H1 (cell line): ENCODE data around the gene NUTM2G. TPM values are rescaled to one million over a fixed set of nuclear protein-coding genes. Genes with fewer than 3 reads are reported as not detected.
"Not testable (repeated sequence)": the region's sequence is repeated elsewhere in the genome, so short reads cannot be mapped to it uniquely, and the experiment has no call there.

Experiments
- CTCF ChIA-PET: fragments of 300-600 bp; sonication (Branson Sonifier 250); formaldehyde crosslinking; loops from one replicate; lab custom pipeline; 2021; ENCODE audit not compliant: partially characterized antibody; lab: Charles Lee
- POLR2A ChIA-PET: fragments of 300-600 bp; sonication (Branson Sonifier 250); formaldehyde crosslinking; loops from one replicate; lab custom pipeline; 2021; ENCODE audit warnings: inconsistent platforms; ENCODE audit not compliant: partially characterized antibody; lab: Charles Lee
- DNase-seq, 2 experiments: peaks; one replicate each; pipeline versions ENCODE4 v3.0.0 to v3.0.0-alpha.2; 2010 to 2022; ENCODE audit warnings: low spot score in 2 of 2, low read depth in 1 of 2, mixed read lengths in 1 of 2
- FAIRE-seq: peaks from 2 replicates; lab custom pipeline; 2011; peaks lifted over from hg19 to GRCh38; lab: Jason Lieb, UNC
- H2AFZ ChIP-seq: 2 replicates; pipeline ENCODE4 v1.8.1; 2012; ENCODE audit warnings: low read length, inconsistent platforms
- H2AK5ac ChIP-seq: 2 replicates; pipeline ENCODE4 v1.6.1; 2013; ENCODE audit warnings: low read depth, low read length
- H2BK120ac ChIP-seq: replicated peaks from 2 replicates; pipeline ENCODE3; 2013; ENCODE audit warnings: low read depth, low read length, inconsistent platforms
- H2BK12ac ChIP-seq: 2 replicates; pipeline ENCODE4 v1.6.1; 2013; ENCODE audit warnings: low read depth, low read length
- H2BK15ac ChIP-seq: 2 replicates; pipeline ENCODE4 v1.6.1; 2013; ENCODE audit warnings: low read length
- H2BK20ac ChIP-seq: 2 replicates; pipeline ENCODE4 v1.6.1; 2013; ENCODE audit warnings: low read length
- H2BK5ac ChIP-seq: 2 replicates; pipeline ENCODE4 v1.6.1; 2013; ENCODE audit warnings: low read depth, low read length
- H3K14ac ChIP-seq: 2 replicates; pipeline ENCODE4 v1.6.1; 2013; ENCODE audit warnings: inconsistent platforms; ENCODE audit not compliant: insufficient read length
- H3K18ac ChIP-seq: 2 replicates; pipeline ENCODE4 v1.6.1; 2013; ENCODE audit warnings: low read length; ENCODE audit errors: extremely low read depth
- H3K23ac ChIP-seq: 2 replicates; pipeline ENCODE4 v1.6.1; 2013; ENCODE audit warnings: inconsistent platforms; ENCODE audit not compliant: insufficient read length
- H3K23me2 ChIP-seq: 2 replicates; pipeline ENCODE4 v1.6.1; 2013; ENCODE audit warnings: low read depth, low read length
- H3K27ac ChIP-seq: 2 replicates; pipeline ENCODE4 v1.6.1; 2011; ENCODE audit warnings: low read depth, low read length, inconsistent platforms
- H3K27me3 ChIP-seq, 4 experiments: replicated peaks in 1 of 4; 1 replicate in 1 of 4; 2 replicates in 3 of 4; pipeline versions ENCODE4 v1.6.1 to v1.8.1; 2011 to 2013; ENCODE audit warnings: low read length in 3 of 4, mild to moderate bottlenecking in 3 of 4, inconsistent platforms in 2 of 4, mixed read lengths in 2 of 4, moderate library complexity in 1 of 4; ENCODE audit not compliant: control insufficient read depth in 3 of 4, insufficient read depth in 3 of 4; ENCODE audit errors: extremely low read depth in 1 of 4
- H3K36me3 ChIP-seq, 4 experiments: 2 replicates each; pipeline versions ENCODE4 v1.6.1 to v1.8.1; 2011 to 2013; ENCODE audit warnings: mild to moderate bottlenecking in 4 of 4, low read length in 3 of 4, moderate library complexity in 2 of 4, control low read depth in 1 of 4, inconsistent platforms in 1 of 4; ENCODE audit not compliant: insufficient read depth in 4 of 4, control insufficient read depth in 2 of 4
- H3K4ac ChIP-seq: replicated peaks from 2 replicates; pipeline ENCODE3; 2013; ENCODE audit warnings: low read length, low read depth, mixed read lengths, inconsistent platforms; ENCODE audit not compliant: insufficient read length
- H3K4me1 ChIP-seq, 4 experiments: replicated peaks in 1 of 4; 1 replicate in 1 of 4; 2 replicates in 3 of 4; pipeline versions ENCODE4 v1.6.1 to v1.8.1; 2011 to 2013; ENCODE audit warnings: low read length in 3 of 4, inconsistent platforms in 2 of 4, mixed read lengths in 1 of 4; ENCODE audit not compliant: insufficient read depth in 4 of 4, control insufficient read depth in 3 of 4
- H3K4me2 ChIP-seq, 2 experiments: 2 replicates each; pipeline versions ENCODE4 v1.6.1 to v1.8.1; 2011 to 2013; ENCODE audit warnings: low read depth in 2 of 2, low read length in 2 of 2, control low read depth in 1 of 2, inconsistent platforms in 1 of 2, mild to moderate bottlenecking in 1 of 2; ENCODE audit not compliant: insufficient read depth in 1 of 2
- H3K4me3 ChIP-seq, 4 experiments: fragments of 200-600, 300-600 bp in 1 of 4; sonication (generic), shearing (Covaris generic), sonication (Bioruptor Twin) in 1 of 4; 2 replicates each; pipeline versions ENCODE4 v1.5.1 to v1.8.1; 2011 to 2016; ENCODE audit warnings: low read length in 4 of 4, low read depth in 3 of 4, control low read depth in 2 of 4, inconsistent platforms in 2 of 4, mild to moderate bottlenecking in 2 of 4, mixed read lengths in 1 of 4, moderate library complexity in 1 of 4; ENCODE audit not compliant: insufficient read depth in 2 of 4; ENCODE audit errors: extremely low read depth in 1 of 4
- H3K56ac ChIP-seq: replicated peaks from 2 replicates; pipeline ENCODE3; 2013; ENCODE audit warnings: low read depth, mild to moderate bottlenecking, mixed read lengths, low read length, inconsistent platforms; ENCODE audit not compliant: insufficient read length
- H3K79me1 ChIP-seq: 2 replicates; pipeline ENCODE4 v1.6.1; 2013; ENCODE audit warnings: low read depth, low read length, control low read depth
- H3K79me2 ChIP-seq, 2 experiments: 2 replicates each; pipeline versions ENCODE4 v1.6.1 to v1.8.1; 2012 to 2013; ENCODE audit warnings: low read length in 2 of 2, mild to moderate bottlenecking in 2 of 2, inconsistent platforms in 1 of 2; ENCODE audit not compliant: insufficient read depth in 2 of 2, control insufficient read depth in 1 of 2
- H3K9ac ChIP-seq, 4 experiments: replicated peaks in 1 of 4; 1 replicate in 1 of 4; 2 replicates in 3 of 4; pipeline versions ENCODE4 v1.6.1 to v1.8.1; 2011 to 2013; ENCODE audit warnings: low read depth in 3 of 4, low read length in 3 of 4, control low read depth in 2 of 4, mild to moderate bottlenecking in 2 of 4, moderate library complexity in 2 of 4, inconsistent platforms in 1 of 4; ENCODE audit errors: extremely low read depth in 1 of 4
- H3K9me3 ChIP-seq, 2 experiments: 2 replicates each; pipeline versions ENCODE4 v1.6.1 to v1.8.1; 2012 to 2013; ENCODE audit warnings: mild to moderate bottlenecking in 2 of 2, moderate library complexity in 2 of 2, control low read depth in 1 of 2, inconsistent platforms in 1 of 2, low read depth in 1 of 2, low read length in 1 of 2, mixed read lengths in 1 of 2; ENCODE audit not compliant: insufficient read depth in 2 of 2
- H4K20me1 ChIP-seq, 2 experiments: replicated peaks in 1 of 2; 2 replicates each; pipeline versions ENCODE3 to v1.8.1; 2011 to 2013; ENCODE audit warnings: inconsistent platforms in 2 of 2, low read length in 2 of 2, mild to moderate bottlenecking in 1 of 2; ENCODE audit not compliant: insufficient read depth in 2 of 2, control insufficient read depth in 1 of 2
- H4K5ac ChIP-seq: 2 replicates; pipeline ENCODE4 v1.6.1; 2013; ENCODE audit warnings: low read length, low read depth, mixed read lengths, inconsistent platforms; ENCODE audit not compliant: insufficient read length
- H4K8ac ChIP-seq: 2 replicates; pipeline ENCODE4 v1.8.0; 2013; ENCODE audit warnings: mild to moderate bottlenecking, moderate library complexity, low read length, inconsistent platforms; ENCODE audit not compliant: insufficient read depth; ENCODE audit errors: extremely low read depth
- H4K91ac ChIP-seq: replicated peaks from 2 replicates; pipeline ENCODE3; 2013; ENCODE audit warnings: low read length, mixed read lengths, inconsistent platforms; ENCODE audit not compliant: insufficient read length
- WGBS, 2 experiments: shearing (Covaris generic) in 1 of 2; methylation state at CpG; one replicate each; pipeline versions ENCODE4 v1.1.6 to v1.1.7; 2013 to 2015; ENCODE audit warnings: low lambda C conversion rate in 2 of 2, mixed read lengths in 2 of 2, inconsistent platforms in 1 of 2, low coverage in 1 of 2, missing lambda C conversion rate in 1 of 2; ENCODE audit not compliant: insufficient replicate concordance in 2 of 2, insufficient coverage in 1 of 2, insufficient read length in 1 of 2; ENCODE audit errors: extremely low coverage in 1 of 2, missing lambda C conversion rate in 1 of 2; 5-methylcytosine and 5-hydroxymethylcytosine counted together
- polyA plus RNA-seq, 7 experiments: library from polyadenylated mRNA; depleted of rRNA in 3 of 7; stranded (reverse) in 5 of 7; unstranded in 2 of 7; fragments of >200 nt in 5 of 7; fragments of 200-250 nt in 2 of 7; gene quantifications; 1 replicate in 5 of 7; 2 replicates in 1 of 7; 4 replicates in 1 of 7; pipeline versions ENCODE4 v1.2.1 to v1.2.3, GENCODE V29; 2011 to 2013; ENCODE audit warnings: missing spikeins in 2 of 7, mixed read lengths in 2 of 7
- total RNA-seq: library from RNA; stranded (reverse); fragmentation: NEBNext Ultra II Directional; extraction: Animal tissue kit (Norgen Biotek cat#: 25700); gene quantifications from 2 replicates; pipeline ENCODE4 v1.2.1, GENCODE V29; 2021

Gene NUTM2G
- total and polyA plus RNA-seq, 2 of the 8 experiments (the other 6 are each of a cell fraction or from before 2014, with no cell fraction given): 0.27 TPM; not detected in 1

DNA sequence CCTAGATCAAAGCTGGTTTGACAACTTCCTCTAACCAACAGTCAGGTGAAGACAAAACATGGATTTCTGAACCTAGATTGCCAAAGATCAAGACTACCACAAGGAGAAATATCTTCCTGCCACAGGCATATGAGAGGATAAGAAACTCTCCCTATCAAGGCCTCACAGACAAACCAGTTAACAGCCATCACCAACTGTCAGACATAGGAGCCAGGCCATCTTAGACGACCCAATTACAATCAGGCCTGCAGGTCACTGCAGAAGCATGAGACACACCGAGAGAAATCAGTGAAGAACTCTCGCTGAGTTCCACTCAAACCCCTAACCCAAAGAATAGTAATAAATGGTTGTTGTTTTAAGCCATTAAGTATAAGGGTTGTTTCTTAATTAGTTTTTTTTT is 45.4 kb downstream of the NUTM2G start:
- CTCF ChIA-PET, H2BK20ac ChIP-seq, H3K4ac ChIP-seq, POLR2A ChIA-PET, H4K20me1 ChIP-seq, H3K79me1 ChIP-seq, FAIRE-seq, H2AFZ ChIP-seq, H3K9ac ChIP-seq, H3K56ac ChIP-seq, H3K14ac ChIP-seq, H4K8ac ChIP-seq, H3K18ac ChIP-seq, H3K27ac ChIP-seq, H3K27me3 ChIP-seq, H3K36me3 ChIP-seq, H3K4me1 ChIP-seq, H3K23ac ChIP-seq, H3K9me3 ChIP-seq, H2AK5ac ChIP-seq, H3K4me2 ChIP-seq, H2BK15ac ChIP-seq, H2BK12ac ChIP-seq, H4K5ac ChIP-seq, H2BK5ac ChIP-seq, H4K91ac ChIP-seq, DNase-seq, H3K4me3 ChIP-seq, H2BK120ac ChIP-seq, H3K23me2 ChIP-seq: not testable (repeated sequence)
- WGBS, 2 experiments: 91% methylated on average over 3 of the region's 3 CpGs; no CpG with 5 or more reads in 1 of the 2 experiments
- H3K79me2 ChIP-seq: peaks cover 0 to 39% of the 10 kb centered on the region in 2 experiments; a peak in 2 of 4 replicates

DNA sequence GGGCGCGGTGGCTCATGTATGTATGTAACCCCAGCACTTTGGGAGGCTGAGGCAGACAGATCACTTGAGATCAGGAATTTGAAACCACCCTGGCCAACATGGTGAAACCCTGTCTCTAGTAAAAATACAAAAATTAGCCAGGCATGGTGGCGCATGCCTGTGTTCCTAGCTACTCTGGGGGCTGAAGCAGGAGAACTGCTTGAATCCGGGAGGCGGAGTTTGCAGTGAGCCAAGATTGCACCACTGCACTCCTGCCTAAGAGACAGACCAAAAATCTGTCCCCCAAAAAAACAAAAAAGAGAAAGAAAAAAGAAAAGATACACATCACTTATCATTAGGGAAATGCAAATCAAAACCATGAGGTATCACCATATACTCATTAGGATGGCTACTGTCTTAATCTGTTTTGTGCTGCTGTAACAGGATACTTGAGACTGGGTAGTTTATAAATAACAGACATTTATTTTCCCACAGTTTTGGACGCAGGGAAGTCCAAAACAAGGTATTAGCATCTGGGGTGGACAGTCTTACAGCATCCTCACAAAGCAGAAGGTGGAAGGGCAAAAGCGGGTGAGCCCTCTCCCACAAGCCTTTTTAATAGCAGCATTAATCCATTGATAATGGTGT is 55.0 kb downstream of the NUTM2G start:
- H3K9me3 ChIP-seq, CTCF ChIA-PET, H4K8ac ChIP-seq, H2BK20ac ChIP-seq, H4K5ac ChIP-seq, H3K79me1 ChIP-seq, DNase-seq, H3K56ac ChIP-seq, H3K4ac ChIP-seq, H3K4me3 ChIP-seq, H4K20me1 ChIP-seq, H2BK15ac ChIP-seq, H3K14ac ChIP-seq, H3K4me2 ChIP-seq, H2BK12ac ChIP-seq, H2BK5ac ChIP-seq, H3K23me2 ChIP-seq, H3K27me3 ChIP-seq, H2BK120ac ChIP-seq, H3K4me1 ChIP-seq, POLR2A ChIA-PET, H3K18ac ChIP-seq, H2AFZ ChIP-seq, H3K9ac ChIP-seq, H4K91ac ChIP-seq, H3K36me3 ChIP-seq, H2AK5ac ChIP-seq, H3K23ac ChIP-seq, FAIRE-seq, H3K27ac ChIP-seq: not testable (repeated sequence)
- WGBS, 2 experiments: 96% methylated on average over 7 of the region's 7 CpGs; no CpG with 5 or more reads in 1 of the 2 experiments
- H3K79me2 ChIP-seq: peaks cover 0 to 58% of the 10 kb centered on the region in 2 experiments; a peak in 3 of 4 replicates
